ENCODE data around the gene ABR. TPM values are rescaled to one million over a fixed set of nuclear protein-coding genes. Genes with fewer than 3 reads are reported as not detected.
A peak's percentile ranks its signal among the peaks of the same experiment; 100 is the strongest.
"Not testable (repeated sequence)": the region's sequence is repeated elsewhere in the genome, so short reads cannot be mapped to it uniquely, and the experiment has no call there.

ABR gene
- total RNA-seq, 2 experiments from 2014 or later, result 144 to 145 TPM

DNA sequence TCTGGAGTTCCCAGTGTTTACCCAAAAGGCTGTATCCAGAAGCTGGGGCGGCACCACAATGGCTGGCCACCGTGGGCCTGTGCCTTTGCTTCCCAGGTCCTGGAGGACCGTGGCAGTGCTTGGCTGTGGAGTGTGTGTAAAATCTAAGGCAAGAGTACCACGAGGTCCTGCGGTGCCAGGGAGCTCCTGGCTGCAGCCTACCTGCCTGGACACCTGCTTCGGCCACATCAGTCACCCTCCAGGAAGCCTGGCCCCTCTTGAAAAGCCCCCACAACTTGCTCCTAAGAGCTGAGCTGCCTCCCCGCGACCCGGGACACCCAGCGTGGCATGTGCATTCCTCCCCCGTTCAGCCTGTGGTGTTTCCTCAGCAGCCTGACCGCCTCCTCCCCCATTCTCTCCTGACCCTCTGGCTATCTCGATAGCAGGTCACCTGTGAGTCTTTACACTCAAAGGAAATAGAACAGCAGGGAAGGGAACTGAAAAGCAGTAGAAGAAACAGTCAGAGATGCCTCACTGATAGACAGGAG, 174.9 kb downstream of the ABR start:
- Mint-ChIP-seq H3K9me3 (no peaks in the 10 kb centered on the region), H3K27me3 (no peaks in the 10 kb centered on the region), H3K4me1 (no peaks in the 10 kb centered on the region), H3K27ac (no peak overlapping the region), H3K4me3 (no peak overlapping the region), H3K36me3 (ENCODE audit: low read depth) (peaks cover 47% of the 10 kb centered on the region)
- no peak for DNase-seq
- CTCF ChIA-PET, result no interaction called here
- POLR2A ChIA-PET, result no interaction called here

DNA sequence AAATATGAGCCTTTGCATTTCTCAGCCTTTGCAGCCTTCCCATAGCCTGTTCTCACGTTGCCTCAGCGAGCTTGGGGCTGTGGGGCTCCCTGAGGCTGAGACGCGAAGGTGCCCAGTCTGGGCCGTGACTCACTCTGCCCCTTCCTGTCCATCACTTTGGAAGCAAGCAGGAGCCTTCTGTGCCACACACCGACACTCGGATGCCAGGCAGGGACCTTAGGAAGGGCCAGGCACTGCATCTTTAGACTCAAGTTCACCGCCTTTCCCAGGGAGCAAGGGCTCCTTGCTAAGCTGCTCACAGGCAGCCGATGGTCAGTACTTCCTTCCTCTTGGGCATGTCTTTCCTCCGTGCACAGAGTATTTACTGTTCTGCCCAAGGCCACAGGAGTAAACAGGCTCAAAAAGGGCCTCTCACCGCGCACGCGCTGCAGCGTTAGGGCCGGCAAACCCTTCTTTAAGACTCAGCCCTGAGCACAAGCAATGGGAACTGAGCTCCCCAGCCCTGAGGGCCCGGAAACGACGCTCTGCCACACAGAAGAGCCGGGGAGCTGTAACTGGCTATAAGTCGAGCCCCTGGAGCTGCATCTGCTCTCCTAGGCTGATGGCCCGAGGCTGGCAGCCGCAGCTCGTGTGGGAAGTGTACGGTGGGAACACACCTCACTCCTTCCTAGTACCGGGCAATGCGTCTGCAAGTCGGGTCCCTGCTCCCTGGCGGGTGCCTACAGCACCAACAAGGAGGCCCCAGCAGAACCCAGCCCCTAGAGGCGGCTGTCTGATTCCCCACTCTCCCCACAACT, 175.6 kb downstream of the ABR start:
- H3K9me3 Mint-ChIP-seq, result no peaks in the 10 kb centered on the region
- DNase-seq, result no peak
- no peak overlapping the region for H3K4me3 Mint-ChIP-seq
- H3K27ac Mint-ChIP-seq, result no peak overlapping the region
- peaks cover 52% of the 10 kb centered on the region for H3K36me3 Mint-ChIP-seq (ENCODE audit: low read depth)
- CTCF ChIA-PET, result no interaction called here
- H3K4me1 Mint-ChIP-seq, result peaks cover 5% of the 10 kb centered on the region
- no peaks in the 10 kb centered on the region for H3K27me3 Mint-ChIP-seq
- POLR2A ChIA-PET, result no interaction called here

DNA sequence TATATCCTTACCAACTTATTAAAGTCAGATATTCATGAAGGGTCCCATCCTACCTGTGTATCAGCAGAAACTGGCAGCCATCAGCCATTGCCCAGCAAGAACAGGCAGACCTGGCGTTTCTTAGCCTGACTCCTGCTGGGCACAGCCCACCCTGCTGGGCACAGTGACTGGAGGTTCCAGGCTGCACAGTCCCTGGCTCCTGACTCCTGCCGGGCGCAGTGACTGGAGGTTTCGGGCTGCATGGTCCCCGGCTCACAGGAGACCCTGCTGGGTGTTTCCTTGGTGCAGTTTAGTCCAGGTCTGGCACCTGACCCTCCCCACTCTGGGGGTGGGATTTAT, 176.2 kb downstream of the ABR start:
- no peak overlapping the region for H3K27ac Mint-ChIP-seq
- H3K9me3 Mint-ChIP-seq, result no peaks in the 10 kb centered on the region

DNA sequence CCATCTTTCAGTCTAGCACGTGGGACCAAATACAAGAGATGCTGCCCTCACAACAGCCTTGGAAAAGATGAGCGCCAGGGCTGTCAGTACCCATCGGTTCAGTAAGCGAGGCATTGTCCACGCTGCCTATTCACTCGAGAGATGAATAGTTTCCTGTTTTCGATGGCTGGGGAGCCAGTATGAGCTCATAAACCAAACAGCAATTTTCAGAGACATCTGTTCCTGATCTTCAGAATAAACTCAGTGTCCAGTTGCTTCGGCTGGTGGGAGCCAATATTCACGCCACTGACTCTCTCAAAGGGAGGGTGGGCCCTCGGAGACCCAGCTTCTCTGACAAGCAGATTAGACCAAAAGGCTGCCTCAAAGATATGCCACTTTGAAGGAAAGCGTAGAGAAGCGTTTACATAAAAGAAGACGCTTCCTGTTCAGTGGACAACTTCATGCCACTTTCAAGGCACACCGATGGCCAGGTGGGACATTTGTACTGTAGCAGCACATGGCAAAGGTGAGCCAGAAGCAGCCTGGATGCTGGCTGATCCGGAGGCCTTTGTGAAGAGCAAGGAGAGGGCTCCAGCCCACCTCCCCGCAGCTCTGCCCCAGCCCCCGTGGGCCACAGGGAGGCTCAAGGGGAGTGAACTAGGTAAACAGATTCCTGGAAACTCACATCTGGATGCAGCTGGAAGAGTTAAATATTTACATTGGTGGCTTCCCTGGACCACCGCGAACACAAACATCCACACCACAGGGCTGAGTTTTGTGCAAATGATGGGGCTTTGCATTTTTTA, 176.8 kb downstream of the ABR start:
- H3K4me1 Mint-ChIP-seq, result peaks cover 16% of the 10 kb centered on the region
- H3K4me3 Mint-ChIP-seq, result no peak overlapping the region
- peaks cover 53% of the 10 kb centered on the region for H3K36me3 Mint-ChIP-seq (ENCODE audit: low read depth)
- H3K27ac Mint-ChIP-seq, result no peak overlapping the region
- POLR2A ChIA-PET, result no interaction called here
- CTCF ChIA-PET, result no interaction called here
- no peaks in the 10 kb centered on the region for H3K9me3 Mint-ChIP-seq
- H3K27me3 Mint-ChIP-seq, result no peaks in the 10 kb centered on the region
- no peak for DNase-seq

More for the DNA sequence above, 176.2 kb downstream of the ABR start:
- ChIA-PET CTCF (no interaction called here), POLR2A (no interaction called here)
- H3K4me3 Mint-ChIP-seq, result no peak overlapping the region
- H3K27me3 Mint-ChIP-seq, result no peaks in the 10 kb centered on the region
- peaks cover 55% of the 10 kb centered on the region for H3K36me3 Mint-ChIP-seq (ENCODE audit: low read depth)
- H3K4me1 Mint-ChIP-seq, result peaks cover 10% of the 10 kb centered on the region
- DNase-seq, result no peak

DNA sequence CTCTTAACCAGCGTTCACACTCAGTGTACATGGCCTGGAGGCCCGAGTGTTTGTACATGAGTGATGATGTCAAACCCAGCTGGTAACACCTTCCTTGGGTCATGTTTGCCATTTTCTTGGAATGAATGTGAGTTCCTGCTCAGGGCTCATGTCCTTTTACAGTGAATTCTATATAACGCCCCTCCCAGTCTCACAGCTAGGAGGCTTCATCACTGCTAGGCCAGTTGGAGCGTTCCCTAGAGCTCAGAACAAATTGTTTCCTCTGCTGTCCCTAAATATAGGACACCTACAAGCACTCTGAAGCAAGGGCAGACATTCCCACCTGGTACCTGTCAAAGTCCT, 177.4 kb downstream of the ABR start:
- Mint-ChIP-seq H3K9me3 (no peaks in the 10 kb centered on the region), H3K4me3 (no peak overlapping the region), H3K27me3 (no peaks in the 10 kb centered on the region), H3K4me1 (peaks cover 20% of the 10 kb centered on the region), H3K36me3 (ENCODE audit: low read depth) (peaks cover 49% of the 10 kb centered on the region), H3K27ac (no peak overlapping the region)
- no peak for DNase-seq
- ChIA-PET CTCF (interaction anchor here (0.6 kb wide), 1 partner anchor 304 kb away, joined by 3 read pairs; no protein-coding TSS in a partner anchor), POLR2A (no interaction called here)

DNA sequence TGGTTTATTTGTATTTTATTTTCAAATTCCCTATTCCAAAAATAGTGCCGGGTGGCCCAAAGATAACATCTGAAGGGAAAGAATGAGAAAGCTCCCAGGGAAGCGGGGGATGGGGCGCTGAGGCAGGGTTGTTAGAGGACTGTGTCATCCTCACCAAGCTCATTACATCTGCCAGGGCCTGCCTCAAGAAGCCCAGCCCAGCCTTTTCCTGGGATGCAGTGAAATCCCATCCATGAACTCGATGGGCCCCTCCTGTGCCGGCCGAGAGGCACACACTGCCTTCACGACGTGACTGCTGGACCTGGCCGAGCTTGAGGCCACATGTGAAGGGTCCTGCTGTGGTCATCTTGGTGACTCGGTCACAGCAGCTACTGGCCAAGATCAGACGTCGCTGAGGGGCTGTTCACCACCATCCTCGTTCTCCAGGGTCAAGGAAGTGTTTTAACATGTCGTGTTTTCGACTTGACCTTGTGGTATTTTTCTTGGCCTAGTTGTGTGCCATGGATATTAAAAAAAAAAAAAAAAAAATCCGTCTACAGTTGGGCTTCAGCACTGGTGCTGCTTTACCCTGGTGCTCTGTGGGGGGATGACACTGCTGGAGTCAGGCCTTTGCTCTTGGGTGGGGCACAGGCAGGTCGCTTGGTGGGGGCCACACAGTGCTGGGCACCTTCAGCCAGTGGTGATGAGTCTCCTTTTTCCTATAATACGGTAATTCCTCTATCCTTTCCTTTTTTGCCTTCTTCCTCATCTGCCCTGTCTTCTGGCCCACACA, 178.0 kb downstream of the ABR start:
- peaks cover 49% of the 10 kb centered on the region for H3K36me3 Mint-ChIP-seq (ENCODE audit: low read depth)

DNA sequence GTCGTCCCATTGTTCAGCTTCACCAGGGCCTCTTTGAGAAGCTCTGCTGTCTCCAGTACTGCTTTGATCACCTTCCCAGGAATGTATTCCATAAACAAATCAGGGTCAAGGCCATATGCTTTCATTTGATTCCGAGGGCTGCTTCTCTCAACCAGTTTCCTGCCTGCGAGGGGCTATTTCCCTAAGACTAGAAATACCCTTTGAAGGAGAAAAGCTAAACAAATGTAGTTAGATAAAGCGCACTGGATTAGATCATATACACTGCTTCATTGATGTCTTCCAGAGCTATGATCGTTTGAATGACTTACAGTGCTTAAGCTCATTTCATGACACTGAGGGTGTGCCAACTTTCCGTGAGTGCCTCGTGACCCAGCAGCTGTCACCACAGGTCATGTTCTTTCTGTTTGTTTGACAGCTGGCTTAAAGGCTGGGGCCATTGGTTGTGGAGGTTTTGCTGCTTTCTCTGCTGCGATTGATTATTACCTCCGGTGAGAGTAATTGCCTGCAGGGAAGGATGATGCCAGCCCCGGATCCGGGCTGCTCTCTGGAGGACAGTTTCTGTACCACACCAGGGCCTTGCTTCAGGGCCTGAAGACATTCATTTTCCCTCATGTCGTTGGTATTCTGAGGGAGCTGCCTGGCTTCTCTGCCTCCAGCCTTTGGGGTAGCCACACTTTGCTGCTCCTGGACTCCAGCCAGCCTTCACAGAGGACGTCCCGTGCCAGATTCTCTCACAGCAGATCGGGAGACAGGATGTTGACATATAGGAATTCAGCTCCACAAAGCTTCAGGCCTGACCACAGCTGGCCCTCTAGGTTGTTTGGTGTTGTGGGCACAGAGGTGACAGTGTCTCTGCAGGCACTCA, 179.0 kb downstream of the ABR start:
- Mint-ChIP-seq H3K27me3 (no peaks in the 10 kb centered on the region), H3K4me3 (no peak overlapping the region), H3K27ac (peak overlapping the region; percentile 23), H3K9me3 (no peaks in the 10 kb centered on the region), H3K4me1 (peaks cover 25% of the 10 kb centered on the region), H3K36me3 (ENCODE audit: low read depth) (peaks cover 48% of the 10 kb centered on the region)
- no peak for DNase-seq
- CTCF ChIA-PET, result interaction anchor here (1.0 to 2.3 kb wide), 2 partner anchors 20 to 205 kb away, joined by 3 to 10 read pairs; no protein-coding TSS in a partner anchor
- POLR2A ChIA-PET, result interaction anchor here (0.9 to 1.0 kb wide), 2 partner anchors 21 to 219 kb away, joined by 3 to 4 read pairs; partner anchors contain the start of genes GLOD4, MRM3 and NXN

More for the DNA sequence above, 178.0 kb downstream of the ABR start:
- ChIA-PET POLR2A (interaction anchor here (0.9 kb wide), 1 partner anchor 220 kb away, joined by 4 read pairs; the partner anchor contains the start of genes GLOD4 and MRM3), CTCF (interaction anchor here (0.6 kb wide), 1 partner anchor 304 kb away, joined by 3 read pairs; no protein-coding TSS in a partner anchor)
- Mint-ChIP-seq H3K27ac (no peak overlapping the region), H3K27me3 (no peaks in the 10 kb centered on the region), H3K4me3 (no peak overlapping the region), H3K4me1 (peaks cover 23% of the 10 kb centered on the region), H3K9me3 (no peaks in the 10 kb centered on the region)
- DNase-seq, result no peak

DNA sequence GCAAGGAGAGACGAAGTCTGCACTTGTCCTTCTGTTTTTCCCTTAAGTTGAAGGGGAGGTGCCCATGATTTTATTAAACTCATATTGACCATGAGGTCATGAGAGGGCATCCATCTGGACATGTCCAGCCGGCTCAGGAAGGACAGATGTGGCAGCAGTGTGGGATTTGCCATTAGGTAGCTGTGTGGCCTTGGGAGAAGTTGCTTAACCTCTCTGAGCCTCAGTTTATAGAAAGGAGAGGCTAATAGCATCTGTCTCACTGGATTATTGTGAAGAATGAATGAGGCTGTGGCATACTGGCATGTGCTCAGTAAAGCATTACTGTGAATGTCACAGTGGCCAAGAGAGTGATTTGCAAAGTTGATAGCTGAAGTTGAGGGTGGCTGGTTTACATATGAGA, 181.7 kb downstream of the ABR start:
- ChIA-PET CTCF (interaction anchor here (0.9 to 3.0 kb wide), 4 partner anchors 17 to 296 kb away, joined by 3 to 27 read pairs (median 8); no protein-coding TSS in a partner anchor), POLR2A (interaction anchor here (0.6 to 2.5 kb wide), 3 partner anchors 18 to 504 kb away, joined by 3 to 16 read pairs (median 3); partner anchors contain the start of gene NXN)
- H3K4me1 Mint-ChIP-seq, result peaks cover 25% of the 10 kb centered on the region
- H3K27ac Mint-ChIP-seq, result no peak overlapping the region
- no peak for DNase-seq
- peaks cover 39% of the 10 kb centered on the region for H3K36me3 Mint-ChIP-seq (ENCODE audit: low read depth)
- peak overlapping the region; percentile 91 for H3K4me3 Mint-ChIP-seq
- H3K27me3 Mint-ChIP-seq, result no peaks in the 10 kb centered on the region
- H3K9me3 Mint-ChIP-seq, result peaks cover 19% of the 10 kb centered on the region

DNA sequence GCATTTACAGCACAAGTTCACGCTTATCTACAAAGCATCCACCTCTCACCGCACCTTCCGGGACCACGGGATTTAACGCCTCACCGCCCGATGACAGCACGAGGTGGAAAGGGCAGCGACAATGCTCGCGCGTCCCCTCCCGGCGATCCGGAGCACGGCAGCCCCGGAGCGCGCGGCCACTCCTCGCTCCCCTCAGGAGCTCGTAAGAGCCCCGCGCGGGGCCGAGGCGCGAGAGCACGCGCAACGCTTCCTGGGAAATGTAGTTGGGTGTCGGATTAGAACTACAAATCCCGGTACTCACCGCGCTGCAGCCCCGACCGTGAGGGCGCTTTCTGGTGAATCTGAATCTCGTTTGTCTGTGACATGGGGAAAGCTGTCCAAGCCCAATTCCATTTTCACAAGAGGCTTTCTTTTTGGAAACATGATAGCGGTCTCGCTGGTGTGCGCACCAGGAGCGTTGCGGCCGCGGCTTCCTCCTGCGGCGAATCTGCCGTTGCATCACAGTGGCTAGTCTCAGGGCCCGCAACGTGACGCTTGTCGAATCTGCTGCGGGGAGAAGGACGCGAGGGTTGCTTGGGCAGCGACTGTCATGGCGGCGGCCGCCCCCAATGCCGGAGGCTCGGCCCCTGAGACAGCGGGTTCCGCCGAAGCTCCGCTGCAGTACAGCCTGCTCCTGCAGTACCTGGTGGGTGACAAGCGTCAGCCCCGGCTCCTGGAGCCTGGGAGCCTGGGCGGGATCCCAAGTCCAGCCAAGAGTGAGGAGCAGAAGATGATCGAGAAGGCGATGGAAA, 183.0 kb downstream of the ABR start, which contains the start of gene TIMM22:
TIMM22 (plus strand) TSS at position 576 of the 791 bp plus-strand sequence; CDS start at position 590, 14 bp downstream.
- Mint-ChIP-seq H3K27me3 (no peaks in the 10 kb centered on the region), H3K4me3 (peak within 1 kb of the TSS; percentile 91), H3K27ac (peak within 1 kb of the TSS; percentile 83), H3K36me3 (ENCODE audit: low read depth) (peaks cover 31% of the 10 kb centered on the region), H3K4me1 (peaks cover 25% of the 10 kb centered on the region), H3K9me3 (peaks cover 24% of the 10 kb centered on the region)
- DNase-seq, result peak; percentile 94
- CTCF ChIA-PET, result interaction anchor here (0.6 to 3.0 kb wide), 31 partner anchors 11 to 586 kb away, joined by 3 to 27 read pairs (median 4); partner anchors contain the start of genes GEMIN4, GLOD4, MRM3 and NXN
- POLR2A ChIA-PET, result interaction anchor here (0.6 to 2.5 kb wide), 9 partner anchors 14 to 623 kb away, joined by 3 to 23 read pairs (median 3); partner anchors contain the start of genes GLOD4, MRM3 and NXN

DNA sequence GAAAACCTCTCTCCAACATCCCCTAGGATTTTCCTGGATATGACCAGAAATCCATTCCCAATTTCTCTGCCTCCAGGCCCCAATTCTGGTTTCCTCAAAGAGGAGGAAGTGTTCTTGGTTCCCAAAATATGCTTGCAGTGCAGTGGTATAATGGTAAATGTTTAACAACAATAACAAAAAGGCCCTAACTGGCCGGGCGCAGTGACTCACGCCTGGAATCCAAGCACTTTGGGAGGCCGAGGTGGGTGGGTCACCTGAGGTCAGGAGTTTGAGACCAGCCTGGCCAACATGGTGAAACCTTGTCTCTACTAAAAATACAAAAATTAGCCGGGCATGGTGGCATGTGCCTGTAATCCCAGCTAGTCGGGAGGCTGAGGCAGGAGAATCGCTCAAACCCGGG, 184.5 kb downstream of the ABR start:
- H3K27me3 Mint-ChIP-seq, H3K4me3 Mint-ChIP-seq, H3K27ac Mint-ChIP-seq, DNase-seq: not testable (repeated sequence)
- H3K9me3 Mint-ChIP-seq, result peaks cover 26% of the 10 kb centered on the region
- peaks cover 25% of the 10 kb centered on the region for H3K4me1 Mint-ChIP-seq
- peaks cover 19% of the 10 kb centered on the region for H3K36me3 Mint-ChIP-seq (ENCODE audit: low read depth)
- POLR2A ChIA-PET, result interaction anchor here (1.3 kb wide), 1 partner anchor 12 kb away, joined by 3 read pairs; no protein-coding TSS in a partner anchor
- CTCF ChIA-PET, result interaction anchor here (1.3 to 2.3 kb wide), 4 partner anchors 10 to 265 kb away, joined by 3 to 24 read pairs (median 12); partner anchors contain the start of genes GLOD4, MRM3 and NXN

DNA sequence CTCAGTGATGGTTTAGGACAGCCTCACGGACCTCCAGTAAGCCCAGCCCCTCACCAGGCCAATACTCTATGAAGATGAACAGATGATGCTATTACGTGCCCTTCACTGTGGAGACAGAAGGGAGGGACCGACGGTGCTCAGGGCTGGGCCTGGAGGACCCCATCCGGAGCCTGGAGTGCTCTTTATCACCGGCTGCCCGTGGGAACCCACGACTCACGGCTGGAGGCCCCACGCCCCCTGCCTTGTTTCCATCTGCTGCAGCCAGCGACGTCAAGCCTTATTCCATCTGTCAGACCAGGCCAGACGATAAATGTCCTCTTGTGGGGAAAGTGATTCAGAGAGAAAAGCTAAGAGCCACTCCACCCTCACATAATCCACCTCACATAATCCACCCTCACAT, 186.8 kb downstream of the ABR start:
- POLR2A ChIA-PET, result no interaction called here
- H3K36me3 Mint-ChIP-seq (ENCODE audit: low read depth), result peaks cover 9% of the 10 kb centered on the region
- peaks cover 9% of the 10 kb centered on the region for H3K4me1 Mint-ChIP-seq
- DNase-seq, result no peak
- CTCF ChIA-PET, result interaction anchor here (1.4 kb wide), 1 partner anchor 12 kb away, joined by 10 read pairs; no protein-coding TSS in a partner anchor
- H3K27ac Mint-ChIP-seq, result no peak overlapping the region
- H3K4me3 Mint-ChIP-seq, result no peak overlapping the region
- H3K9me3 Mint-ChIP-seq, result peaks cover 26% of the 10 kb centered on the region
- no peaks in the 10 kb centered on the region for H3K27me3 Mint-ChIP-seq

Measured in activated CD4-positive, alpha-beta memory T cell treated with anti-CD3 and anti-CD28 coated beads, Interleukin-2, amount 10 ng/mL, durations not matched to agents 7 days and 5 days (primary cell).